GM12878 (cell line): Measurements from ENCODE around the gene SPEG. TPM values are rescaled to one million over a fixed set of nuclear protein-coding genes. Genes with fewer than 3 reads are reported as not detected.

Experiments used
- ATAC-seq: fragments of 200-7000 bp; cut with Tn5 transposase; 3 replicates; pipeline ENCODE4 v1.9.1; 2020; ENCODE audit warnings: mild to moderate bottlenecking, moderate library complexity
- BruUV-seq: library from RNA; stranded (reverse); fragments of 400-500 nt; replicated peaks from 2 replicates; lab custom pipeline; 2021; lab: Mats Ljungman, UMichigan
- CTCF ChIA-PET: fragments of 300-600 bp; sonication (Branson Sonifier 250); formaldehyde crosslinking; extraction: SDS; loops from one replicate; lab custom pipeline; 2021; ENCODE audit warnings: inconsistent platforms; lab: Yijun Ruan, JAX
- POLR2A ChIA-PET: fragments of 350-600 bp; formaldehyde crosslinking; extraction: SDS; loops from one replicate; lab custom pipeline; 2021; ENCODE audit warnings: inconsistent platforms; lab: Charles Lee
- RAD21 ChIA-PET: fragments of 300-600 bp; sonication (Branson Sonifier 250); formaldehyde crosslinking; loops from one replicate; lab custom pipeline; 2023; ENCODE audit warnings: antibody characterized with exemption; ENCODE audit not compliant: unreplicated experiment; lab: Charles Lee
- SMC1A ChIA-PET: fragments of 300-600 bp; sonication (Branson Sonifier 250); formaldehyde crosslinking; loops from one replicate; lab custom pipeline; 2023; ENCODE audit not compliant: unreplicated experiment, uncharacterized antibody; lab: Charles Lee
- DNase-seq: peaks from one replicate; pipeline ENCODE4 v3.0.0-alpha.2; 2011; ENCODE audit warnings: low read depth, low spot score
- FAIRE-seq: peaks from 3 replicates; lab custom pipeline; 2011; peaks lifted over from hg19 to GRCh38; lab: Jason Lieb, UNC
- H2AFZ ChIP-seq: 2 replicates; pipeline ENCODE4 v1.6.0; 2011; ENCODE audit warnings: low read depth, low read length, control low read depth; ENCODE audit not compliant: control insufficient read depth
- H3K27ac ChIP-seq: 2 replicates; pipeline ENCODE4 v1.5.1; 2011; ENCODE audit warnings: control low read depth; ENCODE audit not compliant: control insufficient read depth, insufficient read depth
- H3K27me3 ChIP-seq, 2 experiments: replicated peaks in 1 of 2; 2 replicates each; pipeline versions ENCODE4 v1.6.0 to v1.6.1; 2011; ENCODE audit warnings: low read length in 1 of 2; ENCODE audit not compliant: control insufficient read depth in 2 of 2, insufficient read depth in 2 of 2
- H3K36me3 ChIP-seq, 2 experiments: 2 replicates each; pipeline ENCODE4 v1.5.1; 2011; ENCODE audit warnings: low read length in 1 of 2; ENCODE audit not compliant: control insufficient read depth in 2 of 2, insufficient read depth in 2 of 2
- H3K4me1 ChIP-seq: 2 replicates; pipeline ENCODE4 v1.6.1; 2011; ENCODE audit warnings: mild to moderate bottlenecking, low read length, moderate library complexity, mixed read lengths; ENCODE audit not compliant: control insufficient read depth, insufficient read depth
- H3K4me2 ChIP-seq: 2 replicates; pipeline ENCODE4 v1.6.0; 2011; ENCODE audit warnings: control low read depth; ENCODE audit not compliant: control insufficient read depth, insufficient read depth
- H3K4me3 ChIP-seq: fragments of 200-600 bp; sonication (generic); 2 replicates; pipeline ENCODE4 v1.5.1; 2016
- H3K79me2 ChIP-seq: 2 replicates; pipeline ENCODE4 v1.6.0; 2011; ENCODE audit warnings: low read length; ENCODE audit not compliant: control insufficient read depth, insufficient read depth
- H3K9ac ChIP-seq: 2 replicates; pipeline ENCODE4 v1.8.0; 2011; ENCODE audit warnings: low read length, control low read depth, mixed read lengths; ENCODE audit not compliant: control insufficient read depth, insufficient read depth
- H3K9me3 ChIP-seq: replicated peaks from 3 replicates; pipeline ENCODE4 v1.5.1; 2011; ENCODE audit warnings: mild to moderate bottlenecking, low read length; ENCODE audit not compliant: control insufficient read depth, insufficient read depth
- H4K20me1 ChIP-seq: 2 replicates; pipeline ENCODE4 v1.6.0; 2011; ENCODE audit not compliant: control insufficient read depth, insufficient read depth
- BCL3 ChIP-seq: IDR thresholded peaks from 2 replicates; pipeline ENCODE4 v1.6.1; 2011; ENCODE audit warnings: borderline replicate concordance, low read depth, mild to moderate bottlenecking, moderate library complexity, low read length; ENCODE audit not compliant: insufficient read depth, poor library complexity, severe bottlenecking
- RCOR1 ChIP-seq: conservative IDR thresholded peaks from 2 replicates; pipeline ENCODE4 v1.6.1; 2012; ENCODE audit warnings: low read depth, low read length, improper control_type of control experiment
- SUZ12 ChIP-seq: fragments of 200-600 bp; sonication (generic); IDR thresholded peaks from one replicate; pipeline ENCODE4 v1.6.1; 2018; ENCODE audit warnings: antibody characterized with exemption, mild to moderate bottlenecking; ENCODE audit not compliant: unreplicated experiment
- TCF3 ChIP-seq: IDR thresholded peaks from 2 replicates; pipeline ENCODE4 v1.6.1; 2012; ENCODE audit warnings: low read depth, mild to moderate bottlenecking, low read length, borderline replicate concordance; ENCODE audit not compliant: insufficient read depth
- WGBS: methylation state at CpG from one replicate; pipeline ENCODE4 v1.1.6; 2016; ENCODE audit warnings: low lambda C conversion rate; ENCODE audit not compliant: insufficient replicate concordance, insufficient coverage; ENCODE audit errors: missing lambda C conversion rate; 5-methylcytosine and 5-hydroxymethylcytosine counted together
- in situ Hi-C: fragments of 300-500 bp; cut with MboI; formaldehyde crosslinking; loops from 9 replicates; pipeline ENCODE4 v1.14.3; 2018; ENCODE audit warnings: mixed read lengths
- intact Hi-C: fragments of 100-400 bp; cut with micrococcal nuclease; formaldehyde crosslinking; loops from one replicate; pipeline ENCODE4 v1.14.2; 2022; ENCODE audit not compliant: unreplicated experiment
- polyA plus RNA-seq, 11 experiments: library from polyadenylated mRNA; depleted of rRNA in 4 of 11; unstranded in 6 of 11; stranded (reverse) in 5 of 11; fragments of >200 nt; fragmentation: Nextera tagmentation in 4 of 11; fragmentation: Illumina TruSeq in 1 of 11; extraction: Ambion mirVana in 4 of 11; extraction: Trizol in 1 of 11; gene quantifications; 1 replicate in 1 of 11; 2 replicates in 10 of 11; pipeline versions ENCODE4 v1.2.1 to v1.2.3, GENCODE V29; 2011 to 2016; ENCODE audit warnings: inconsistent platforms in 2 of 11, missing spikeins in 2 of 11, low read depth in 1 of 11
- total RNA-seq, 4 experiments: library from RNA; depleted of rRNA in 3 of 4; stranded (reverse); fragments of >200 nt in 3 of 4; fragmentation: Illumina TruSeq in 1 of 4; extraction: Trizol in 1 of 4; gene quantifications; 2 replicates each; pipeline versions ENCODE4 v1.2.1 to v1.2.3, GENCODE V29; 2013 to 2021
- TF ChIP-seq, protein P1 (sequence below): IDR thresholded peaks from 2 replicates; pipeline ENCODE4 v1.6.1; 2011; ENCODE audit warnings: mild to moderate bottlenecking, low read depth, low read length, moderate library complexity; ENCODE audit not compliant: insufficient replicate concordance

SPEG gene
- total and polyA plus RNA-seq, 10 of the 15 experiments (the other 5 are each of a cell fraction or from before 2014, with no cell fraction given), result 0.03 to 0.28 TPM; not detected in 8

GRCh38 chr2:219465659-219466561, 31.3 kb downstream of the SPEG start:
- ChIA-PET CTCF (no interaction called here), SMC1A (no interaction called here), RAD21 (no interaction called here), POLR2A (no interaction called here)
- TF ChIP-seq RCOR1, result no peak
- TF ChIP-seq, protein P1, sequence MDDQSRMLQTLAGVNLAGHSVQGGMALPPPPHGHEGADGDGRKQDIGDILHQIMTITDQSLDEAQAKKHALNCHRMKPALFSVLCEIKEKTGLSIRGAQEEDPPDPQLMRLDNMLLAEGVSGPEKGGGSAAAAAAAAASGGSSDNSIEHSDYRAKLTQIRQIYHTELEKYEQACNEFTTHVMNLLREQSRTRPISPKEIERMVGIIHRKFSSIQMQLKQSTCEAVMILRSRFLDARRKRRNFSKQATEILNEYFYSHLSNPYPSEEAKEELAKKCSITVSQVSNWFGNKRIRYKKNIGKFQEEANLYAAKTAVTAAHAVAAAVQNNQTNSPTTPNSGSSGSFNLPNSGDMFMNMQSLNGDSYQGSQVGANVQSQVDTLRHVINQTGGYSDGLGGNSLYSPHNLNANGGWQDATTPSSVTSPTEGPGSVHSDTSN, result peak; percentile 45
- TF ChIP-seq BCL3, result peak; percentile 98
- peak; percentile 83; the same call in 1 of the 2 replicates for TF ChIP-seq TCF3
- TF ChIP-seq SUZ12, result no peak
- no peak overlapping the region for H3K9ac ChIP-seq
- H3K27ac ChIP-seq, result no peak overlapping the region
- WGBS, result 69% methylated on average over 47 of the region's 47 CpGs
- no peaks in the 10 kb centered on the region for H3K36me3 ChIP-seq
- no peak overlapping the region for H3K4me3 ChIP-seq
- H2AFZ ChIP-seq, result no peak overlapping the region
- FAIRE-seq, result no peak
- DNase-seq, result no peak
- no peaks in the 10 kb centered on the region for H3K79me2 ChIP-seq
- H3K4me2 ChIP-seq, result no peak overlapping the region
- no TSS peak for BruUV-seq
- H3K27me3 ChIP-seq, result no peaks in the 10 kb centered on the region
- no peaks in the 10 kb centered on the region for H3K9me3 ChIP-seq
- no peaks in the 10 kb centered on the region for H3K4me1 ChIP-seq
- intact Hi-C loops, result no loop called here
- ATAC-seq, result no peak
- no peaks in the 10 kb centered on the region for H4K20me1 ChIP-seq
- in situ Hi-C loops, result no loop called here
